Smooth muscle cell (in vitro differentiated cells): ENCODE results near the gene NME3. TPM values are rescaled to one million over a fixed set of nuclear protein-coding genes. Genes with fewer than 3 reads are reported as not detected.

ENCODE experiments used
- DNase-seq: peaks from one replicate; lab custom pipeline; 2025; ENCODE audit not compliant: unreplicated experiment; lab: John Stamatoyannopoulos, UW
- H2AFZ ChIP-seq: fragments of 200-600 bp; sonication (generic); 2 replicates; pipeline ENCODE4 v1.6.0; 2016; ENCODE audit warnings: antibody characterized with exemption, low read depth, mild to moderate bottlenecking
- H3F3A ChIP-seq: fragments of 200-600 bp; sonication (generic); 2 replicates; pipeline ENCODE4 v1.6.0; 2017; ENCODE audit warnings: antibody characterized with exemption, low read depth
- H3K27ac ChIP-seq: fragments of 200-600 bp; sonication (generic); 2 replicates; pipeline ENCODE4 v1.5.1; 2016; ENCODE audit warnings: low read depth, mild to moderate bottlenecking
- H3K27me3 ChIP-seq: fragments of 200-600 bp; sonication (generic); 2 replicates; pipeline ENCODE4 v1.6.1; 2016; ENCODE audit warnings: low read depth, mild to moderate bottlenecking
- H3K36me3 ChIP-seq: fragments of 200-600 bp; sonication (generic); 2 replicates; pipeline ENCODE4 v1.5.1; 2016; ENCODE audit warnings: low read depth
- H3K4me1 ChIP-seq: fragments of 200-600 bp; sonication (generic); 2 replicates; pipeline ENCODE4 v1.5.1; 2016; ENCODE audit warnings: low read depth
- H3K4me2 ChIP-seq: fragments of 200-600 bp; sonication (generic); 2 replicates; pipeline ENCODE4 v1.6.0; 2016; ENCODE audit warnings: mild to moderate bottlenecking
- H3K4me3 ChIP-seq: fragments of 200-600 bp; sonication (generic); 2 replicates; pipeline ENCODE4 v1.5.1; 2016; ENCODE audit warnings: mild to moderate bottlenecking
- H3K79me2 ChIP-seq: fragments of 200-600 bp; sonication (generic); 2 replicates; pipeline ENCODE4 v1.6.0; 2016; ENCODE audit warnings: low read depth, mild to moderate bottlenecking
- H3K9ac ChIP-seq: fragments of 200-600 bp; sonication (generic); 2 replicates; pipeline ENCODE4 v1.6.0; 2016; ENCODE audit warnings: low read depth
- H3K9me3 ChIP-seq: fragments of 200-600 bp; sonication (generic); replicated peaks from 2 replicates; pipeline ENCODE4 v1.5.1; 2016; ENCODE audit warnings: low read depth
- H4K20me1 ChIP-seq: fragments of 200-600 bp; sonication (generic); 2 replicates; pipeline ENCODE4 v1.6.0; 2016; ENCODE audit warnings: low read depth
- whole genome bisulfite sequencing: methylation state at CpG from one replicate; pipeline ENCODE4 v1.1.7; 2016; ENCODE audit warnings: low lambda C conversion rate; 5-methylcytosine and 5-hydroxymethylcytosine counted together
- polyA plus RNA-seq: library from polyadenylated mRNA; unstranded; fragments of >200 nt; fragmentation: Nextera tagmentation; extraction: Ambion mirVana; gene quantifications from 2 replicates; pipeline ENCODE4 v1.2.1, GENCODE V29; 2016
- total RNA-seq: library from RNA; depleted of rRNA; stranded (reverse); fragments of >200 nt; gene quantifications from 2 replicates; pipeline ENCODE4 v1.2.3, GENCODE V29; 2014
- TF ChIP-seq, protein P1 (sequence below): fragments of 200-600 bp; sonication (generic); IDR thresholded peaks from 2 replicates; pipeline ENCODE4 v1.5.1; 2017; ENCODE audit warnings: borderline replicate concordance, mild to moderate bottlenecking, antibody characterized with exemption; ENCODE audit not compliant: insufficient read depth, poor library complexity, severe bottlenecking

Gene NME3
- total and polyA plus RNA-seq, 2 experiments from 2014 or later: 56.7 to 85.4 TPM

DNA sequence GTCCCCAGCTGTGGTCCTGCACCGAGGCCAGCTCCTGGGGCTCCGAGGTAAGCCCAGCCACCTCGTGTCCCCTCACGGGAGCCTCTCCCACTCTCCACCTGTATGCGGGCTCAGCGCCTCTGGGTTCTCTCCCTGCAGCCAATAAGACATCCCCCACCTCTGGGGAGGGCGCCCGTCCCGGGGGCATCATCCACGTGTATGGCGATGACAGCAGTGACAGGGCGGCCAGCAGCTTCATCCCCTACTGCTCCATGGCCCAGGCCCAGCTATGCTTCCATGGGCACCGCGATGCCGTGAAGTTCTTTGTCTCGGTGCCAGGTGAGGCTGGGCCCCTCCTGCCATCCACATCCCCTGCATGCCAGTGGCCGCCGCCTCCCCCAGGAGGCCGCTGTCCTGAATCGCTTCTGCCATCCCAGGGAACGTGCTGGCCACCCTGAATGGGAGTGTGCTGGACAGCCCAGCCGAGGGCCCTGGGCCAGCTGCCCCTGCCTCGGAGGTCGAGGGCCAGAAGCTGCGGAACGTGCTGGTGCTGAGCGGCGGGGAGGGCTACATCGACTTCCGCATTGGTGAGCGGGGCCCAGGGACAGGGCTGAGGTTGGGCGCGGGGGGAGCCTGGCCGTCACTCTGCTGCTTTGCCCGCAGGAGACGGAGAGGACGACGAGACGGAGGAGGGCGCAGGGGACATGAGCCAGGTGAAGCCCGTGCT lies 3.1 kb downstream of the NME3 start:
- H2AFZ ChIP-seq: no peak overlapping the region
- no peaks in the 10 kb centered on the region for H3K9me3 ChIP-seq
- peaks cover 5% of the 10 kb centered on the region for H3K79me2 ChIP-seq
- H3K4me1 ChIP-seq: peaks cover 13% of the 10 kb centered on the region
- no peak overlapping the region for H3K4me3 ChIP-seq
- no peaks in the 10 kb centered on the region for H3K27me3 ChIP-seq
- TF ChIP-seq, protein P1, sequence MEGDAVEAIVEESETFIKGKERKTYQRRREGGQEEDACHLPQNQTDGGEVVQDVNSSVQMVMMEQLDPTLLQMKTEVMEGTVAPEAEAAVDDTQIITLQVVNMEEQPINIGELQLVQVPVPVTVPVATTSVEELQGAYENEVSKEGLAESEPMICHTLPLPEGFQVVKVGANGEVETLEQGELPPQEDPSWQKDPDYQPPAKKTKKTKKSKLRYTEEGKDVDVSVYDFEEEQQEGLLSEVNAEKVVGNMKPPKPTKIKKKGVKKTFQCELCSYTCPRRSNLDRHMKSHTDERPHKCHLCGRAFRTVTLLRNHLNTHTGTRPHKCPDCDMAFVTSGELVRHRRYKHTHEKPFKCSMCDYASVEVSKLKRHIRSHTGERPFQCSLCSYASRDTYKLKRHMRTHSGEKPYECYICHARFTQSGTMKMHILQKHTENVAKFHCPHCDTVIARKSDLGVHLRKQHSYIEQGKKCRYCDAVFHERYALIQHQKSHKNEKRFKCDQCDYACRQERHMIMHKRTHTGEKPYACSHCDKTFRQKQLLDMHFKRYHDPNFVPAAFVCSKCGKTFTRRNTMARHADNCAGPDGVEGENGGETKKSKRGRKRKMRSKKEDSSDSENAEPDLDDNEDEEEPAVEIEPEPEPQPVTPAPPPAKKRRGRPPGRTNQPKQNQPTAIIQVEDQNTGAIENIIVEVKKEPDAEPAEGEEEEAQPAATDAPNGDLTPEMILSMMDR: no peak
- peaks cover 14% of the 10 kb centered on the region for H4K20me1 ChIP-seq
- WGBS: 93% methylated on average over 31 of the region's 41 CpGs
- no peak overlapping the region for H3K4me2 ChIP-seq
- DNase-seq: no peak
- no peak overlapping the region for H3K9ac ChIP-seq
- H3K36me3 ChIP-seq: no peaks in the 10 kb centered on the region
- H3F3A ChIP-seq: peaks cover 8% of the 10 kb centered on the region
- no peak overlapping the region for H3K27ac ChIP-seq

DNA sequence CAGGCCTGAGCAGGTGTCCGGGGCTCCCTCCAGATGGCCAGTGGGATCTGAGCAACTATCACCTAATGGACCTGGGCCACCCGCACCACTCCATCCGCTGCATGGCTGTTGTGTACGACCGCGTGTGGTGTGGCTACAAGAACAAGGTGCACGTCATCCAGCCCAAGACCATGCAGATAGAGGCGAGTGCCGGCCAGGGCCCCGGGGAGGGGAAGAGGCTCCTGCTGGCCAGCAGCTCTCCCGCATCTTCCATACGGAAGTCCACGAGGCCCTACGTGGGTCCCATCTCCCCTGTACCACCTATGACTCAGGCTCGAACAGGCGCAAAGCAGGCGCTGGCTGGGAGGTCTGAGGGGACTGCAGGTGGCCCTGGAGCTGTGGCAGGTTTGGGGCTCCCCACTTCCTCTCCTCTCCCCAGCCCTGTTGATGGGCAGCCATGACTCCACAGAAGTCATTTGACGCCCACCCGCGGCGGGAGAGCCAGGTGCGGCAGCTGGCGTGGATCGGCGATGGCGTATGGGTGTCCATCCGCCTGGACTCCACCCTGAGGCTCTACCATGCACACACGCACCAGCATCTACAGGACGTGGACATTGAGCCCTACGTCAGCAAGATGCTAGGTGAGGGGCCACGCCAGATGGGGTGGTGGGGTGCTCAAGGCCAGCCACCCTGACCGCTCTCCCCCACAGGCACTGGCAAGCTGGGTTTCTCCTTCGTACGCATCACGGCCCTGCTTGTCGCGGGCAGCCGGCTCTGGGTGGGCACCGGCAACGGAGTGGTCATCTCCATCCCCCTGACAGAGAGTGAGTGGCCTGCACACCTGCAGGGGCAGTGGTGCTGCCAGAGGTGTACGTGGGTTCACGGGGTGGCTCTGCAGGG lies 4.0 kb downstream of the NME3 start:
- Histone ChIP-seq H3K4me1 (peaks cover 11% of the 10 kb centered on the region), H3K4me2 (no peak overlapping the region), H2AFZ (no peak overlapping the region), H3K27ac (no peak overlapping the region), H3K79me2 (peaks cover 5% of the 10 kb centered on the region), H3K9ac (no peak overlapping the region), H3K27me3 (no peaks in the 10 kb centered on the region), H4K20me1 (peaks cover 14% of the 10 kb centered on the region), H3F3A (peaks cover 8% of the 10 kb centered on the region), H3K4me3 (no peak overlapping the region), H3K9me3 (no peaks in the 10 kb centered on the region), H3K36me3 (no peaks in the 10 kb centered on the region)
- WGBS: 98% methylated on average over 42 of the region's 42 CpGs
- no peak for DNase-seq
- TF ChIP-seq, protein P1: no peak

DNA sequence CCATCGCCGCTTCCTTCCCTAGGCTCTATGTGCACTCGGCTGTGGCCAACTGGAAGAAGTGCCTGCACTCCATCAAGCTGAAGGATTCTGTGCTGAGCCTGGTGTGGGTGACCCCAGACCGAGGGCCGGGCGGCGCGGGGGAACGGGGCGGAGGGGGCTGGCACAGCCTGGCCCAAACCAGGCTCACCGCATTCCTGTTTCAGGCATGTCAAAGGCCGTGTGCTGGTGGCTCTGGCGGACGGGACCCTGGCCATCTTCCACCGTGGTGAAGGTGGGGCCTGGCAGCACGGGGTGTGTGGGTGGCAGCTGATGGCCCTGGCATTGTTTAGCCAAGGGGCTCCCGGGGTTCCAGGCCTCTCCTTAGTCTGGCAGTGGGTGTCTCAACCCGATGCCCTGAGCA lies 4.6 kb downstream of the NME3 start:
- H3K27ac ChIP-seq: no peak overlapping the region
- H3K9me3 ChIP-seq: no peaks in the 10 kb centered on the region
- TF ChIP-seq, protein P1: no peak
- no peak overlapping the region for H3K9ac ChIP-seq
- no peak for DNase-seq
- no peaks in the 10 kb centered on the region for H3K79me2 ChIP-seq
- no peaks in the 10 kb centered on the region for H3K36me3 ChIP-seq
- H3K4me2 ChIP-seq: no peak overlapping the region
- H2AFZ ChIP-seq: no peak overlapping the region
- no peaks in the 10 kb centered on the region for H3K27me3 ChIP-seq
- H3K4me1 ChIP-seq: peaks cover 4% of the 10 kb centered on the region
- no peak overlapping the region for H3K4me3 ChIP-seq
- H3F3A ChIP-seq: peaks cover 8% of the 10 kb centered on the region
- H4K20me1 ChIP-seq: peaks cover 14% of the 10 kb centered on the region
- WGBS: 97% methylated on average over 16 of the region's 18 CpGs
